Fibroblast of the aortic adventitia (primary cell): ENCODE data around the gene HABP4. TPM values are rescaled to one million over a fixed set of nuclear protein-coding genes. Genes with fewer than 3 reads are reported as not detected.
A peak's percentile ranks its signal among the peaks of the same experiment; 100 is the strongest.

Source experiments
- DNase-seq: peaks from one replicate; pipeline ENCODE4 v3.0.0-alpha.2; 2010; ENCODE audit warnings: low read depth
- H3K4me3 ChIP-seq: 2 replicates; pipeline ENCODE4 v1.5.1; 2011; ENCODE audit warnings: low read depth, mild to moderate bottlenecking, control low read depth, low read length, moderate library complexity
- CTCF ChIP-seq: IDR thresholded peaks from 2 replicates; pipeline ENCODE4 v1.5.1; 2011; ENCODE audit warnings: mild to moderate bottlenecking, low read length, control low read depth, inconsistent platforms; ENCODE audit not compliant: insufficient read depth
- total RNA-seq: library from RNA; depleted of rRNA; stranded (reverse); fragments of >200 nt; gene quantifications from 2 replicates; pipeline ENCODE4 v1.2.3, GENCODE V29; 2012; ENCODE audit warnings: low replicate concordance

Gene HABP4
- total RNA-seq, 1 donor = 16.7 TPM

- DNase-seq = no peak
- H3K4me3 ChIP-seq = no peak overlapping the region
- no peak for TF ChIP-seq CTCF
These were observed 34.6 kb downstream of the HABP4 start for GRCh38 chr9:96484521-96484931.

- no peak for TF ChIP-seq CTCF
- no peak for DNase-seq
- no peak overlapping the region for H3K4me3 ChIP-seq
These were observed 35.3 kb downstream of the HABP4 start for GRCh38 chr9:96485280-96485679.

- no peak for TF ChIP-seq CTCF
- peak overlapping the region; percentile 33 for H3K4me3 ChIP-seq
- DNase-seq = peak; percentile 92
These were observed 36.5 kb downstream of the HABP4 start for GRCh38 chr9:96486386-96487028.

- no peak overlapping the region for H3K4me3 ChIP-seq
- TF ChIP-seq CTCF = no peak
- DNase-seq = no peak
These were observed 37.0 kb downstream of the HABP4 start for GRCh38 chr9:96487029-96487396.

- H3K4me3 ChIP-seq = no peak overlapping the region
- peak; percentile 16 for DNase-seq
- no peak for TF ChIP-seq CTCF
These were observed 38.0 kb downstream of the HABP4 start for GRCh38 chr9:96487949-96488348.

GRCh38 chr9:96489482-96489979 is 39.6 kb downstream of the HABP4 start:
- DNase-seq = no peak
- TF ChIP-seq CTCF = no peak
- no peak overlapping the region for H3K4me3 ChIP-seq

- no peak for DNase-seq
- TF ChIP-seq CTCF = no peak
- H3K4me3 ChIP-seq = no peak overlapping the region
These were observed 40.6 kb downstream of the HABP4 start for GRCh38 chr9:96490534-96491078.
